GM18519 (cell line): ENCODE results near the gene ARHGEF7.
"Not testable (repeated sequence)": the region's sequence is repeated elsewhere in the genome, so short reads cannot be mapped to it uniquely, and the experiment has no call there.

ENCODE experiments used
- ATAC-seq: cut with Tn5 transposase; IDR thresholded peaks from one replicate; pipeline ENCODE4 v1.9.1; 2021; ENCODE audit warnings: mild to moderate bottlenecking, moderate library complexity; ENCODE audit not compliant: unreplicated experiment, low FRiP score

Gene ARHGEF7

DNA sequence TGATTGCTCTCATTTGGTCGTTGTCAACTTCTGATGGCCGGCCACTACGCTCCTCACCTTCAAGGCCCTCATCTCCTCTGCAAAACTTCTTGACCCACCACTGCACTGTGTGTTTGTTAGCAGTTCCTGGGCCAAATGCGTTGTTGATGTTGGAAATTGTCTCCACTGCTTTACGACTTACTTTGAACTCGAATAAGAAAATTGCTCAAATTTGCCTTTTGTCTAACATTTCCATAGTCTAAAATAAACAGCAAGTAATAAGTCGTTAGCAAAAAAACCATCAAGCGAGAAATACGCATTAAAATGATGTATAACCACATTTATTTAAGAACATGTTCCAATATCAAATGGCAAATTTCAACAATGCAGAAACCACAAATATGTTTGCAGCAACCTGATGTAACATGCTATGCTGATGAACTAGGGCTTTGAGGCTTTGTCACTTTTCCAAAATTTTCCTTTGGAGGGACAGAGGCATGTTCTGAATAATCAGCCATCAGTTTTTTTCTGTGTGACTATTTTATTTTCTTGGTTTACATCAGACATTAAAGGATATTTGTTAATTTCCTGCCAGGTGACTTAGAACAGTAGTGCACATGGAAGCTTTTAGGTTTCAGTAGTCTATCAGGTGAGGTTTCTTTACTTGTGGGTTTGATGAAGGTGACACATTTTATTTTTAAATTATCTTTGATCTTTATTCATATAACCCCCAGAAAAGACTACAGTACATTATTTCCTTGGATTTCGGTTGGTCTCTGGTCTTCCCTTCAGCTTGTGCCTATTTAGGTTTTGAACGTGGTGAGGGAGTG is 130.7 kb downstream of the ARHGEF7 start:
- ATAC-seq, result no peak

DNA sequence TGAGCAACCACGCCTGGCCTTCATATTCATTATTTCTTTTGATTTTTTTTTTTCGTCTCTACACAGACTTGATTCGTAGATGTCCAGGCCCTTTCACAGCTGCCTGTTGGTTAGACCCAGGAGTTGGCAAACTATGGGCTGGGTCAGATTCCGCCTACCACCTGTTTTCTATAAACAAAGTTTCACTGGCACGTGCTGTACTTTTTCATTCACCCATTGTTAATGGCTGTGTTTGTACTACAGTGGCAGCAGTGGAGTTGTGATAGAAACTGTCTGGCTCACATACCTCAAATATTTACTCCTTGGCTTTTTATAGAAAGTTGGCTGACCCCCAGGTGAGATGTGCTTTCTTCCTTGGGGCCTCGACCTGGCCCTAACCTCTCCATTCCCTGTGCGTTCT is 132.4 kb downstream of the ARHGEF7 start:
- ATAC-seq, result no peak

DNA sequence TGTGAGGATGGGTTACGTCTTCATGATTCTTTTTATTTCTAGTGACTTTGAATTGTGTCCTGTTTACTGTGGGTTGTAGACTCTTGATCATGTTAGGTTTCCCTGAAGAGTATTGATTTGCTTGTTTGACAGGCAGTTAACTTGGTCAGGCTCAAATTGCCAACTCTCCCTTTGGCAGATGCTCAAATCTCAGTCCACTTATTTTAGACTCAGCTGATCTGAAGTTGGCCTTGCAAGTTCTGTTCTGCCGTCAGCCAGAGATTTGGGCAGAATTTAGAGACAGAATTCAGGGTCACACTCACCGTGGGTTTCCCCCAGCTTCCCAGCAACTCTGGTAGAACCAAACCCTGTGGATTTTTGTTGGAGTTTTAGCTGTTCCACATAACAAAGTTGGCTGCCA is 133.7 kb downstream of the ARHGEF7 start:
- no peak for ATAC-seq

- no peak for ATAC-seq
Measured at GRCh38 chr13:111249637-111250360, 134.7 kb downstream of the ARHGEF7 start.

GRCh38 chr13:111251646-111252445 is 136.7 kb downstream of the ARHGEF7 start:
- ATAC-seq, result no peak

DNA sequence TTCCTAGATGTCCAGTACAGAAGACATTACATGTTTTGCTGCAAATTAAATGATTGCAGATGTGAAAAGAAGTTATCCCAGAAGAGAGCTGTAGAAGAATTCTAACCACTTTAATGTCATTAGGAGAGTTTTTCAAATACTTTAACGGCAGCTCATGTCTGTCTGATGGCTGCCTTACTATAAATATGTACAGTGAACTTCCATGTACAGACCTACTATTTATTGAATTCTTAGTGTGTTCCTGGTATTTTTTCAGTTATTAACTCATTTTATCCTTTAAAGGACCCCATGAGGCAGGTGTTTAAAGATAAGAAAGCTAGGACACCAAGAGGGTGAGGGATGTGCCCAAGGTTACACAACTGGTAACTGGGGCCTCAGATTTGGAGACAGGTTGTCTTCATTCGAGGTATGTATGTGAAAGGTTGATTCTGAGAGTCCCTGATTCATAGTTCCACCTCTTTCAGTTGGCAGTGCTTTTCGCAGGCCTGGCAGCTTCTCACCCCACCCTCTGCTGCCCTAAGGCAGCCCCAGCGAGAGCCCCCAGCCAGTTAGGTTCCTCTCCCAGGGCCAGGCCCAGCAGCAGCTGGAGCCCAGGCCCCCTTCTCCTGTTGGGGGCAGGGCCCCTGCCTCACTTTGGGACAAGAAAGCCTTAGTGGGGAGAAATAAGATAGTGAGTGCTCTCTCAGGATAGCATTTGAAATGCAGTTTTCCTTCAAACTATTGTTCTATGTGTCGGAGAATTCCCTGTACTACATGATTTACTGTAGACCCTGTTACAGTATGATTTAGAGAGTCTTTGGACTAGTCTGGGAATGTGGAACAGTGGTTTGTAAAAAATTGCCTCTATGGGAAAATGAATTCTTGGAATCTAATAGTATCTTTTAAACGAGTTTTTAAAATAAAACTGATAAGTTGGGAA is 137.6 kb downstream of the ARHGEF7 start:
- ATAC-seq, result no peak

DNA sequence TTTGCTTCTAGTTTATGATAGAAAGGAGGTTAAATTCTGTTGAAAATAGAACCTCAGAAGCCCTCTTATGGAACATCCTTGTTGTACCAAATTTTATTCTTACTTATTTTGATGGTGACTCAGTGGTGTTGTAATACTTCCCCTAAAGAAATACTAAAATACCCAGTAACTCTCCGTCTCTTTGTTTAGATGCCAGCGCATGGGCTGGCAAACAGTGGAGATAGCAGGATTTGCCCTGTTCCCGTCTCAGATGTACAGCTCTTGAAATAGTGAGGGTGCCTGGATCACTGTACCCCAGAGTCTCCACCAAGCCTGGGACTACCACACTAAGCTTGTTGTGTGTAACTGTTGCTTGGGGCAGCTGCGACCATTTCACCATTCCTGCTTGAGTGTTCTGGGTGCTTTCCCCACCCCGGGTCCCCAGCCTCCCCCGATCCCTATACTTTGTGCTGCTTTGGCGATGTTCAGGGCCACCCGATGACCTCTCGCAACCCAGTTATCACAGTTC is 138.3 kb downstream of the ARHGEF7 start:
- ATAC-seq, result no peak

DNA sequence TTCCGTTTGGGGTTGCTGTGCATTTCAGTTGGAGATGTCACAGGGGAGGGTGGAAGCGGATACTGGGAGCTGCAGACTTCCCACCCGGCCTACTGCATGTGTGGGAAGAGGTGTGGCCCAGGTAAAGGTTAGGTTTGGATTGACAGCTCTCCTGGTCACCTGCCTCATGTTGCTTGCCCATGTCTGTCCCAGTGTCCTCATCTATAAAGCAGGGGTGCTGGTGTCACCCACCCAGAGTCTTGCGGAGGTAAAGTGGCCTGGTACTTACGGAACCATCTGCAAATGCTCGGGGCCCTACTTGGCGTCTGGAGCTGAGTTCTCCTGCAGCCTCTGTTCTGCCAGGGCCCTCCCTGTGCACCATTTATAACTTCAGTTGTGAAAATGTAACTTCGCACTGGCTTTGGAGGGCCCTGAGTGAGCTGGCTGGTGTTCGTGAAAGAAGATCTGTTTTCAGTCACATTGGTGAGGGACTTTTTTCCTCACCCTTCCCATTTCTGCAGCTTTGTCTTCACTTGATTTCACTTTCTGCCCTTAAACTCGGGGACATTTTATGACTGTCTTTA is 140.2 kb downstream of the ARHGEF7 start:
- no peak for ATAC-seq

GRCh38 chr13:111256458-111256857 is 141.3 kb downstream of the ARHGEF7 start:
- ATAC-seq, result no peak

DNA sequence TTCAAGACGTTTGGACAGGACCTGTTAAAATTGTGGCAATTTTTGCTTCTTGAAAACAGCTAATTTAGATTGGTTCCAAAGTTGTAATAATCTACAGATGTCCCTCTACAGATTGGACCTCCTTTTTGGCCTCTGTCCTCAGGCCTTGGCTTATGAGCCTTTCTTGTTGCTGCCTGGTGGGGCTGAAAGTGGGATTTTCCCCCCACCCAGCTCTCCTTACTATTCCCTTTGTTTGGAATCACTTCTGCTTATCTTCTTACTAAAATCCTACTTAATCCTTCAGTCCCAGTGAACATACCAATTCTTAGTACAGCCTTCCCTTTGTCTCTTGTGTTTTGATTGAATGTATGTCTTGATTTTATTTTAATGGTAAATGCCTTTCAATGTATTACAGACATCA is 141.8 kb downstream of the ARHGEF7 start:
- ATAC-seq, result no peak

GRCh38 chr13:111257899-111258298 is 142.8 kb downstream of the ARHGEF7 start:
- ATAC-seq, result not testable (repeated sequence)

- ATAC-seq, result no peak
Measured at GRCh38 chr13:111258637-111259036, 143.5 kb downstream of the ARHGEF7 start.

GRCh38 chr13:111259058-111259457 is 143.9 kb downstream of the ARHGEF7 start:
- no peak for ATAC-seq

- no peak for ATAC-seq
Measured at GRCh38 chr13:111261326-111261725, 146.2 kb downstream of the ARHGEF7 start.

- no peak for ATAC-seq
Measured at GRCh38 chr13:111262281-111262680, 147.2 kb downstream of the ARHGEF7 start.

DNA sequence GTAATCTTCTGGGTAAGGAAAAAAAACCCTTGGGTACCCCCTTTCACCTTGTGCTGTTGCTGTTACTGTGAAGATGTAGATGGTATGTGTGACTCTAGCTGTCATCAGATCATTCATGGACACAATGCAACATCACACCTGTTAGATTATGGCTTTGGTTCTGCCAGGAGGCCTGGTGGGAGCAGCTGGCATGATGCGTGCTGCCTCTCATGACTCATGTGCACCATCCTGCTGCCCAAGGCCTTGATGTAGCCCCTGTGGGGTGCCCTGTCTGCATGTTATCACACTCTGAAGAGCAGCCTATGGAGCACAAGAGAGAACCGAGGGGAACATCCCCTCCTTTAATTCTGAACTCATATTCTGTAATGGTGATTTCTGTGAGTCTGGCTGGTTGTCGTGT is 147.6 kb downstream of the ARHGEF7 start:
- ATAC-seq, result no peak

DNA sequence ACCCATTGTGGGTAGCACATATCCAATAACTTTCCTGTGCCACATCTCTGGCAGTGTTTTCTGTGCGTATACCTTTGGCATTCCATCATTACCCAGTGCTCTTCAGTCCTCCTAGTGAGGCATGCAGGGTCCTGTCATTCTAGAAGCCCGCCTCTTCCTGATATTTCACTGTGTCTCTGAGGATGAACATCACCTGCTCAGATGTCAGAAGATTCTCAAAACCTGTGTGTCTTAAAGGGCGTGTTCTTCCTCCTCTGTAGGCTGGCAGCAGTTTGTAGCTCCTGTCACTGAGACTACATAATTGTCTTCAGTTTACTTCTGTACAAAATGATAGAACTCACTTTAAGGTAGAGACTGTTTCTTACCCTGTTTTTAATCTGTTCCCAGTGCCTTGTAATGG is 148.5 kb downstream of the ARHGEF7 start:
- ATAC-seq, result no peak

GRCh38 chr13:111265006-111265700 is 150.0 kb downstream of the ARHGEF7 start:
- no peak for ATAC-seq

DNA sequence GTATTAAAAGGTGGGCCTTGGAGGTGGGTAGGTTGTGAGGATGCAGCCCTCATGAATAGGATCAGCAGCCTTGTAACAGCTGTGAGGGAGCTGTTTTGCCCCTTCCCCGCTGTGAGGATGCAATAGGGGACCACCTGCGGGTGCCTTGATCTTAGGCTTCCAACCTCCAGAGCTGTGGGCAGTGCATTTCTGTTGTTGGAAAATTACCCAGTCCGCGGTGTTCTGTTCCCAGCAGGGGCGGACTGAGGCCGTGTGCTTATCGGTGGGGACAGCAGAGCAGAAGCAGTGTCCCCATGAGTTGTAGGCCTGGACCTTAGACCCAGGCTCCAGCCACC is 150.6 kb downstream of the ARHGEF7 start:
- no peak for ATAC-seq
